Measurements from ENCODE around the gene NCLN. TPM values are rescaled to one million over a fixed set of nuclear protein-coding genes. Genes with fewer than 3 reads are reported as not detected.

Gene NCLN
- total RNA-seq, 4 donors from 2014 or later, result 27.3 to 59.6 (median 40.8) TPM

- no peaks in the 10 kb centered on the region for H3K36me3 ChIP-seq
- no peak overlapping the region for H3K27ac ChIP-seq
- intact Hi-C loops (cut with DNase I), result no loop called here
- peaks cover 0 to 12% (median 7%) of the 10 kb centered on the region in 3 donors for H3K9me3 ChIP-seq
- peaks cover 0 to 30% (median 0%) of the 10 kb centered on the region in 4 donors for H3K27me3 ChIP-seq
- DNase-seq, result no peak
- no peaks in the 10 kb centered on the region for H3K4me1 ChIP-seq
- TF ChIP-seq CTCF (IDR thresholded peaks at IDR 0.05) (no peak), POLR2A (IDR thresholded peaks at IDR 0.05) (no peak)
- WGBS, 2 donors, result 73 to 75% methylated on average over 6 to 7 of the region's 8 CpGs
- no peak overlapping the region for H3K4me3 ChIP-seq
Observed at GRCh38 chr19:3257071-3257470, 71.3 kb downstream of the NCLN start.

Other genes starting within 250 kb of the NCLN start
- gene ZNF77, start 241.0 kb upstream of the NCLN start, total RNA-seq, result 1 to 10 TPM; 3.1 to 5.9 (median 4.5) TPM
- gene TLE6, start 208.4 kb upstream of the NCLN start, total RNA-seq, result 1 to 10 TPM in 2 of 4 donors, under 1 TPM in 1, not detected in 1; 0.59 to 3.3 (median 1.9) TPM
- 10 to 100 TPM in 1 of 4 donors, 1 to 10 TPM in 3; 5.4 to 22.7 (median 7.6) TPM for gene TLE2, start 156.7 kb upstream of the NCLN start, total RNA-seq
- 100 to 1,000 TPM; 141 to 433 (median 298) TPM for gene TLE5, start 123.4 kb upstream of the NCLN start, total RNA-seq
- 10 to 100 TPM; 21.2 to 39.7 (median 34.0) TPM for gene GNA11, start 91.6 kb upstream of the NCLN start, total RNA-seq
- gene GNA15, start 49.9 kb upstream of the NCLN start, total RNA-seq, result 100 to 1,000 TPM in 3 of 4 donors, 10 to 100 TPM in 1; 72.7 to 186 (median 132) TPM
- 1 to 10 TPM in 3 of 4 donors, under 1 TPM in 1; 0.53 to 4.2 (median 1.9) TPM for gene S1PR4, start 7.2 kb upstream of the NCLN start, total RNA-seq
- not detected for gene CELF5, start 38.7 kb downstream of the NCLN start, total RNA-seq
- 10 to 100 TPM; 40.8 to 80.9 (median 61.0) TPM for gene NFIC, start 180.7 kb downstream of the NCLN start, total RNA-seq